HG03108 (cell line): ENCODE results near the gene KIAA1958.

Source experiments
- ATAC-seq: cut with Tn5 transposase; IDR thresholded peaks from one replicate; pipeline ENCODE4 v1.9.1; 2021; ENCODE audit warnings: moderate library complexity; ENCODE audit not compliant: unreplicated experiment

Gene KIAA1958

GRCh38 chr9:112601636-112602035 is 115.0 kb downstream of the KIAA1958 start:
- ATAC-seq: no peak

- no peak for ATAC-seq
These were observed 118.2 kb downstream of the KIAA1958 start for GRCh38 chr9:112604790-112605189.

- ATAC-seq: peak; percentile 80
These were observed 118.9 kb downstream of the KIAA1958 start for GRCh38 chr9:112605518-112605917.

- no peak for ATAC-seq
These were observed 119.5 kb downstream of the KIAA1958 start for GRCh38 chr9:112605963-112606699.

GRCh38 chr9:112608851-112609250 is 122.2 kb downstream of the KIAA1958 start:
- ATAC-seq: no peak

- no peak for ATAC-seq
These were observed 129.1 kb downstream of the KIAA1958 start for GRCh38 chr9:112615584-112616266.

GRCh38 chr9:112617371-112617770 is 130.7 kb downstream of the KIAA1958 start:
- ATAC-seq: no peak

GRCh38 chr9:112618385-112619009 is 131.9 kb downstream of the KIAA1958 start:
- no peak for ATAC-seq

- ATAC-seq: no peak
These were observed 133.8 kb downstream of the KIAA1958 start for GRCh38 chr9:112620388-112620787.

GRCh38 chr9:112621018-112621655 is 134.5 kb downstream of the KIAA1958 start:
- ATAC-seq: no peak

GRCh38 chr9:112623198-112623597 is 136.6 kb downstream of the KIAA1958 start:
- no peak for ATAC-seq

- ATAC-seq: no peak
These were observed 138.4 kb downstream of the KIAA1958 start for GRCh38 chr9:112624711-112625707.

- ATAC-seq: no peak
These were observed 143.3 kb downstream of the KIAA1958 start for GRCh38 chr9:112629671-112630485.

- ATAC-seq: no peak
These were observed 144.9 kb downstream of the KIAA1958 start for GRCh38 chr9:112631313-112632070.

- no peak for ATAC-seq
These were observed 153.7 kb downstream of the KIAA1958 start for GRCh38 chr9:112640311-112640710.

GRCh38 chr9:112642126-112642525 is 155.5 kb downstream of the KIAA1958 start:
- ATAC-seq: no peak

GRCh38 chr9:112647596-112647995 is 161.0 kb downstream of the KIAA1958 start:
- ATAC-seq: no peak

GRCh38 chr9:112648624-112649023 is 162.0 kb downstream of the KIAA1958 start:
- no peak for ATAC-seq

GRCh38 chr9:112654282-112654681 is 167.7 kb downstream of the KIAA1958 start:
- ATAC-seq: no peak
